NCI-H460 (cell line): ENCODE measurements around the gene TRERF1. TPM values are rescaled to one million over a fixed set of nuclear protein-coding genes. Genes with fewer than 3 reads are reported as not detected.

Experiments
- DNase-seq: peaks from one replicate; pipeline ENCODE4 v3.0.0-alpha.2; 2016; ENCODE audit warnings: low read depth; ENCODE audit errors: extremely low read depth
- total RNA-seq: library from RNA; depleted of rRNA; stranded (reverse); fragments of >200 nt; shearing (Covaris generic); gene quantifications from 2 replicates; pipeline ENCODE4 v1.2.3, GENCODE V29; 2014

Gene TRERF1
- total RNA-seq, 1 experiment from 2014 or later: 2.1 TPM

GRCh38 chr6:42427871-42428270 lies 23.9 kb downstream of the TRERF1 start:
- DNase-seq: no peak

- DNase-seq: no peak
Measured at GRCh38 chr6:42426191-42426590, 25.5 kb downstream of the TRERF1 start.

GRCh38 chr6:42424906-42425474 lies 26.7 kb downstream of the TRERF1 start:
- DNase-seq: no peak

- DNase-seq: no peak
Measured at GRCh38 chr6:42423244-42423643, 28.5 kb downstream of the TRERF1 start.

GRCh38 chr6:42420741-42421140 lies 31.0 kb downstream of the TRERF1 start:
- DNase-seq: no peak

GRCh38 chr6:42419490-42420280 lies 32.0 kb downstream of the TRERF1 start:
- no peak for DNase-seq

- DNase-seq: no peak
Measured at GRCh38 chr6:42418724-42419123, 33.0 kb downstream of the TRERF1 start.

- no peak for DNase-seq
Measured at GRCh38 chr6:42417641-42418112, 34.0 kb downstream of the TRERF1 start.

GRCh38 chr6:42411406-42411805 lies 40.3 kb downstream of the TRERF1 start:
- DNase-seq: no peak

GRCh38 chr6:42410861-42411260 lies 40.9 kb downstream of the TRERF1 start:
- no peak for DNase-seq

GRCh38 chr6:42409581-42409980 lies 42.1 kb downstream of the TRERF1 start:
- DNase-seq: no peak

GRCh38 chr6:42407379-42407778 lies 44.3 kb downstream of the TRERF1 start:
- no peak for DNase-seq

GRCh38 chr6:42406306-42407280 lies 45.1 kb downstream of the TRERF1 start:
- no peak for DNase-seq

GRCh38 chr6:42405021-42405420 lies 46.7 kb downstream of the TRERF1 start:
- DNase-seq: no peak

GRCh38 chr6:42404484-42404883 lies 47.2 kb downstream of the TRERF1 start:
- peak; percentile 27 for DNase-seq

- no peak for DNase-seq
Measured at GRCh38 chr6:42403831-42404230, 47.9 kb downstream of the TRERF1 start.

- no peak for DNase-seq
Measured at GRCh38 chr6:42403421-42403820, 48.3 kb downstream of the TRERF1 start.

GRCh38 chr6:42402184-42402583 lies 49.5 kb downstream of the TRERF1 start:
- no peak for DNase-seq

GRCh38 chr6:42401613-42401951 lies 50.1 kb downstream of the TRERF1 start:
- no peak for DNase-seq

GRCh38 chr6:42400886-42401612 lies 50.7 kb downstream of the TRERF1 start:
- DNase-seq: no peak
